Neural cell (in vitro differentiated cells): ENCODE results near the gene DDX27. TPM values are rescaled to one million over a fixed set of nuclear protein-coding genes. Genes with fewer than 3 reads are reported as not detected.

Experiments used
- H2AFZ ChIP-seq: fragments of 200-600, 300-800 bp; sonication (generic), shearing (Covaris generic); 2 replicates; pipeline ENCODE4 v1.6.0; 2014; ENCODE audit warnings: low read depth, mild to moderate bottlenecking, antibody characterized with exemption, low read length, moderate library complexity
- H3F3A ChIP-seq: fragments of 200-600 bp; shearing (Covaris generic); 2 replicates; pipeline ENCODE4 v1.6.1; 2016; ENCODE audit warnings: mild to moderate bottlenecking, moderate library complexity, mixed read lengths, antibody characterized with exemption, low read length; ENCODE audit not compliant: insufficient read depth, poor library complexity, severe bottlenecking
- H3K27ac ChIP-seq: fragments of 200-600, 300-800 bp; sonication (generic), shearing (Covaris generic); 2 replicates; pipeline ENCODE4 v1.5.1; 2014; ENCODE audit warnings: mild to moderate bottlenecking, low read length, moderate library complexity
- H3K27me3 ChIP-seq: fragments of 300-800, 200-600 bp; sonication (generic), shearing (Covaris generic); 2 replicates; pipeline ENCODE4 v1.6.0; 2014; ENCODE audit warnings: mild to moderate bottlenecking, low read depth, low read length, moderate library complexity; ENCODE audit not compliant: insufficient read depth
- H3K36me3 ChIP-seq: fragments of 300-800, 200-600 bp; sonication (generic), shearing (Covaris generic); 2 replicates; pipeline ENCODE4 v1.5.1; 2014; ENCODE audit warnings: mild to moderate bottlenecking, antibody characterized with exemption, low read length, moderate library complexity; ENCODE audit not compliant: insufficient read depth
- H3K4me2 ChIP-seq: fragments of 300-800, 200-600 bp; sonication (generic), shearing (Covaris generic); 2 replicates; pipeline ENCODE4 v1.6.0; 2014; ENCODE audit warnings: mild to moderate bottlenecking, low read length
- H3K4me3 ChIP-seq: fragments of 300-800, 200-600 bp; sonication (generic), shearing (Covaris generic); 2 replicates; pipeline ENCODE4 v1.5.1; 2014; ENCODE audit warnings: mild to moderate bottlenecking, low read length, moderate library complexity
- H3K79me2 ChIP-seq: fragments of 200-600 bp; shearing (Covaris generic); replicated peaks from 2 replicates; pipeline ENCODE4 v1.6.0; 2014; ENCODE audit warnings: mild to moderate bottlenecking, low read length, moderate library complexity; ENCODE audit not compliant: insufficient read depth
- H3K9ac ChIP-seq: fragments of 300-800, 200-600 bp; sonication (generic), shearing (Covaris generic); 2 replicates; pipeline ENCODE4 v1.6.1; 2016; ENCODE audit warnings: mild to moderate bottlenecking, low read length, mixed read lengths
- H3K9me2 ChIP-seq: fragments of 200-600 bp; shearing (Covaris generic); 2 replicates; pipeline ENCODE4 v1.6.1; 2016; ENCODE audit warnings: mild to moderate bottlenecking, low read length, mixed read lengths; ENCODE audit not compliant: insufficient read depth
- H3K9me3 ChIP-seq: fragments of 200-600, 300-800 bp; sonication (generic), shearing (Covaris generic); 2 replicates; pipeline ENCODE4 v1.6.1; 2016; ENCODE audit warnings: mild to moderate bottlenecking, mixed run types, low read length, moderate library complexity, mixed read lengths
- H4K20me1 ChIP-seq: fragments of 200-600 bp; shearing (Covaris generic); 2 replicates; pipeline ENCODE4 v1.6.1; 2016; ENCODE audit warnings: mild to moderate bottlenecking, mixed run types; ENCODE audit not compliant: insufficient read depth
- EP300 ChIP-seq: fragments of 450-650 bp; conservative IDR thresholded peaks from 2 replicates; pipeline ENCODE4 v1.6.1; 2014; ENCODE audit warnings: antibody characterized with exemption, mild to moderate bottlenecking, moderate library complexity; ENCODE audit not compliant: poor library complexity, severe bottlenecking
- EZH2 ChIP-seq: fragments of 200-600, 300-800 bp; shearing (Covaris generic), sonication (generic); IDR thresholded peaks from 2 replicates; pipeline ENCODE4 v1.6.1; 2014; ENCODE audit warnings: antibody characterized with exemption, low read length, borderline replicate concordance, mild to moderate bottlenecking; ENCODE audit not compliant: insufficient read depth, poor library complexity, severe bottlenecking
- MXI1 ChIP-seq: fragments of 450-650 bp; conservative IDR thresholded peaks from 2 replicates; pipeline ENCODE4 v1.6.1; 2014; ENCODE audit warnings: antibody characterized with exemption, mild to moderate bottlenecking; ENCODE audit not compliant: poor library complexity, severe bottlenecking
- POLR2AphosphoS5 ChIP-seq: IDR thresholded peaks from 2 replicates; pipeline ENCODE4 v1.6.1; 2012
- RAD21 ChIP-seq: fragments of 450-650 bp; conservative IDR thresholded peaks from 2 replicates; pipeline ENCODE4 v1.6.1; 2014; ENCODE audit warnings: antibody characterized with exemption, mild to moderate bottlenecking, moderate library complexity
- REST ChIP-seq: IDR thresholded peaks from 2 replicates; pipeline ENCODE4 v1.6.1; 2012; ENCODE audit warnings: borderline replicate concordance
- SMC3 ChIP-seq: fragments of 450-650 bp; conservative IDR thresholded peaks from 2 replicates; pipeline ENCODE4 v1.6.1; 2014; ENCODE audit warnings: antibody characterized with exemption, mild to moderate bottlenecking, moderate library complexity; ENCODE audit not compliant: poor library complexity
- TAF1 ChIP-seq: IDR thresholded peaks from 2 replicates; pipeline ENCODE4 v1.6.1; 2012; ENCODE audit warnings: low read depth
- polyA plus RNA-seq: library from polyadenylated mRNA; depleted of rRNA; stranded (reverse); fragments of >200 nt; gene quantifications from 2 replicates; pipeline ENCODE4 v1.2.3, GENCODE V29; 2014
- TF ChIP-seq, protein P1 (sequence below): fragments of 450-650 bp; IDR thresholded peaks from 2 replicates; pipeline ENCODE4 v1.5.1; 2014; ENCODE audit warnings: antibody characterized with exemption, mild to moderate bottlenecking, moderate library complexity; ENCODE audit not compliant: poor library complexity, severe bottlenecking

The DDX27 gene
- polyA plus RNA-seq, 1 donor from 2014 or later = 35.4 TPM

- TF ChIP-seq, protein P1, sequence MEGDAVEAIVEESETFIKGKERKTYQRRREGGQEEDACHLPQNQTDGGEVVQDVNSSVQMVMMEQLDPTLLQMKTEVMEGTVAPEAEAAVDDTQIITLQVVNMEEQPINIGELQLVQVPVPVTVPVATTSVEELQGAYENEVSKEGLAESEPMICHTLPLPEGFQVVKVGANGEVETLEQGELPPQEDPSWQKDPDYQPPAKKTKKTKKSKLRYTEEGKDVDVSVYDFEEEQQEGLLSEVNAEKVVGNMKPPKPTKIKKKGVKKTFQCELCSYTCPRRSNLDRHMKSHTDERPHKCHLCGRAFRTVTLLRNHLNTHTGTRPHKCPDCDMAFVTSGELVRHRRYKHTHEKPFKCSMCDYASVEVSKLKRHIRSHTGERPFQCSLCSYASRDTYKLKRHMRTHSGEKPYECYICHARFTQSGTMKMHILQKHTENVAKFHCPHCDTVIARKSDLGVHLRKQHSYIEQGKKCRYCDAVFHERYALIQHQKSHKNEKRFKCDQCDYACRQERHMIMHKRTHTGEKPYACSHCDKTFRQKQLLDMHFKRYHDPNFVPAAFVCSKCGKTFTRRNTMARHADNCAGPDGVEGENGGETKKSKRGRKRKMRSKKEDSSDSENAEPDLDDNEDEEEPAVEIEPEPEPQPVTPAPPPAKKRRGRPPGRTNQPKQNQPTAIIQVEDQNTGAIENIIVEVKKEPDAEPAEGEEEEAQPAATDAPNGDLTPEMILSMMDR = no peak
- TF ChIP-seq SMC3 = no peak
- no peak for TF ChIP-seq TAF1
- no peak for TF ChIP-seq REST
- TF ChIP-seq EZH2 = no peak
- no peak for TF ChIP-seq MXI1
- TF ChIP-seq EP300 = no peak
- TF ChIP-seq POLR2AphosphoS5 = no peak
- TF ChIP-seq RAD21 = no peak
- no peaks in the 10 kb centered on the region for H3K27me3 ChIP-seq
- no peak overlapping the region for H3K9ac ChIP-seq
- no peaks in the 10 kb centered on the region for H4K20me1 ChIP-seq
- H3K9me3 ChIP-seq = no peaks in the 10 kb centered on the region
- no peak overlapping the region for H3K4me3 ChIP-seq
- H3K36me3 ChIP-seq = no peaks in the 10 kb centered on the region
- no peak overlapping the region for H3K27ac ChIP-seq
- no peak overlapping the region for H2AFZ ChIP-seq
- H3F3A ChIP-seq = no peaks in the 10 kb centered on the region
- H3K9me2 ChIP-seq = no peaks in the 10 kb centered on the region
- H3K4me2 ChIP-seq = no peak overlapping the region
- no peaks in the 10 kb centered on the region for H3K79me2 ChIP-seq
Measured at GRCh38 chr20:49234831-49235230, 15.6 kb downstream of the DDX27 start.

DNA sequence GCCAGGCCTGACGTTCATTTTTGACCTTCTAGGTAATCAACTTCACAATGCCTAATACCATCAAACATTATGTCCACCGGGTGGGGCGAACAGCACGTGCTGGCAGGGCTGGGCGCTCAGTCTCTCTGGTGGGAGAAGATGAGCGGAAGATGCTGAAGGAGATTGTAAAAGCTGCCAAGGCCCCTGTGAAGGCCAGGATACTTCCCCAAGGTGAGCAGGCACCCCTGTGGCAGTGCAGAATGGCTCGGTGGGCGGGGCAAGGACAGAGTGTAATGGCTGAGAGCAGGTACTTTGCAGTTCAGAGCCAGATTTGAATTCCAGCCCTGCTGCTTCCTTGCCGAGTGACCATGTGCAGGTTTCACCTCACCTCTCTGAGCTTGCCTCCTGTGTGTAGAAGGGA is 17.1 kb downstream of the DDX27 start:
- H2AFZ ChIP-seq = no peak overlapping the region
- H3K79me2 ChIP-seq = no peaks in the 10 kb centered on the region
- H3K27ac ChIP-seq = no peak overlapping the region
- no peaks in the 10 kb centered on the region for H3K9me2 ChIP-seq
- H3F3A ChIP-seq = no peaks in the 10 kb centered on the region
- no peaks in the 10 kb centered on the region for H3K9me3 ChIP-seq
- H4K20me1 ChIP-seq = no peaks in the 10 kb centered on the region
- no peak overlapping the region for H3K9ac ChIP-seq
- no peaks in the 10 kb centered on the region for H3K36me3 ChIP-seq
- TF ChIP-seq, protein P1 = no peak
- no peak for TF ChIP-seq REST
- no peak for TF ChIP-seq POLR2AphosphoS5
- TF ChIP-seq MXI1 = no peak
- no peak overlapping the region for H3K4me2 ChIP-seq
- no peak overlapping the region for H3K4me3 ChIP-seq
- no peaks in the 10 kb centered on the region for H3K27me3 ChIP-seq
